DOHH2 (cell line): ENCODE data around the gene ZBTB7C.

ENCODE experiments used
- EZH2phosphoT487 ChIP-seq: fragments of 200-600 bp; sonication (generic); IDR thresholded peaks from 2 replicates; pipeline ENCODE4 v1.6.1; 2017; ENCODE audit warnings: borderline replicate concordance, mild to moderate bottlenecking, antibody characterized with exemption, low read length, moderate library complexity, mixed read lengths
- TF ChIP-seq, protein P1 (sequence below): fragments of 200-600 bp; sonication (generic); IDR thresholded peaks from one replicate; pipeline ENCODE4 v1.5.1; 2014; ENCODE audit warnings: antibody characterized with exemption, mild to moderate bottlenecking, low read depth, low read length; ENCODE audit not compliant: poor library complexity, severe bottlenecking

DNA sequence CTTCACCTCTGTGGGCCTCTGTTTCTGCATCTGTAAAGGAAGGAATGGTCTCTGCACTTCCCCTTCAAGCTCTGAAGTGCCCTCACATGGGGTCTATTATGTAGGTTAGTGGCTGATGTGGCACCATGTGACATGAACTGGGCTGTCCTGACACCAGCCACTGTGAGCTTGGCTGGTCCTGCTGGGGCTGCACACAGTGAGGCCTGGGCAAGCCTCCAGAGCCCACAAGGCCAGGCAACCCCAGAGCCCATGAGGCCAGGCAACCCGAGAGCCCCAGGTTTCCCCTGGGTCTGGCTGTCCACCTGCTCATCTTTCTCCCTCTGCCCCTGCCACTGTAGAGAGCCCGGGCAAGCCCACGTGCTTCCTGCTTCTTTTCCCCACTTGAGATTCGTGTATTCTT, 328.6 kb downstream of the ZBTB7C start:
- TF ChIP-seq, protein P1, sequence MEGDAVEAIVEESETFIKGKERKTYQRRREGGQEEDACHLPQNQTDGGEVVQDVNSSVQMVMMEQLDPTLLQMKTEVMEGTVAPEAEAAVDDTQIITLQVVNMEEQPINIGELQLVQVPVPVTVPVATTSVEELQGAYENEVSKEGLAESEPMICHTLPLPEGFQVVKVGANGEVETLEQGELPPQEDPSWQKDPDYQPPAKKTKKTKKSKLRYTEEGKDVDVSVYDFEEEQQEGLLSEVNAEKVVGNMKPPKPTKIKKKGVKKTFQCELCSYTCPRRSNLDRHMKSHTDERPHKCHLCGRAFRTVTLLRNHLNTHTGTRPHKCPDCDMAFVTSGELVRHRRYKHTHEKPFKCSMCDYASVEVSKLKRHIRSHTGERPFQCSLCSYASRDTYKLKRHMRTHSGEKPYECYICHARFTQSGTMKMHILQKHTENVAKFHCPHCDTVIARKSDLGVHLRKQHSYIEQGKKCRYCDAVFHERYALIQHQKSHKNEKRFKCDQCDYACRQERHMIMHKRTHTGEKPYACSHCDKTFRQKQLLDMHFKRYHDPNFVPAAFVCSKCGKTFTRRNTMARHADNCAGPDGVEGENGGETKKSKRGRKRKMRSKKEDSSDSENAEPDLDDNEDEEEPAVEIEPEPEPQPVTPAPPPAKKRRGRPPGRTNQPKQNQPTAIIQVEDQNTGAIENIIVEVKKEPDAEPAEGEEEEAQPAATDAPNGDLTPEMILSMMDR: no peak
- TF ChIP-seq EZH2phosphoT487: no peak
